CD4-positive, CD25-positive, alpha-beta regulatory T cell (primary cell): Measurements from ENCODE around the gene TAF1B. TPM values are rescaled to one million over a fixed set of nuclear protein-coding genes. Genes with fewer than 3 reads are reported as not detected.

ENCODE experiments used
- ATAC-seq, 2 donors: fragments of 150-1000 bp; cut with Tn5 transposase; one replicate each; pipeline ENCODE4 v1.10.0; 2021; ENCODE audit warnings: low read depth in 2 of 2, moderate number of reproducible peaks in 2 of 2, moderate library complexity in 1 of 2
- DNase-seq, 3 donors: peaks; one replicate each; pipeline versions ENCODE4 v3.0.0 to v3.0.0-alpha.2; 2012 to 2022; ENCODE audit warnings: mixed read lengths in 1 of 3
- H3K27ac ChIP-seq: one replicate; pipeline ENCODE4 v1.7.0; 2013; ENCODE audit warnings: mild to moderate bottlenecking, low read length; ENCODE audit not compliant: insufficient read depth, poor library complexity, severe bottlenecking
- H3K27me3 ChIP-seq: one replicate; pipeline ENCODE4 v1.7.0; 2013; ENCODE audit warnings: low read length; ENCODE audit not compliant: control insufficient read depth, insufficient read depth
- H3K36me3 ChIP-seq: one replicate; pipeline ENCODE4 v1.7.0; 2013; ENCODE audit warnings: mild to moderate bottlenecking, low read length, moderate library complexity; ENCODE audit not compliant: control insufficient read depth, insufficient read depth
- H3K4me1 ChIP-seq: 2 replicates; pipeline ENCODE4 v1.7.0; 2013; ENCODE audit warnings: mild to moderate bottlenecking, low read length; ENCODE audit not compliant: insufficient read depth, control insufficient read depth, poor library complexity, severe bottlenecking
- H3K4me3 ChIP-seq: one replicate; pipeline ENCODE4 v1.7.0; 2013; ENCODE audit warnings: low read depth, mild to moderate bottlenecking, low read length, moderate library complexity
- H3K9me3 ChIP-seq, 2 experiments: 1 replicate in 1 of 2; 2 replicates in 1 of 2; pipeline ENCODE4 v1.7.0; 2013; ENCODE audit warnings: low read length in 2 of 2, mild to moderate bottlenecking in 1 of 2, moderate library complexity in 1 of 2; ENCODE audit not compliant: control insufficient read depth in 2 of 2
- H3K27ac Mint-ChIP-seq, 3 donors: one replicate each; pipeline ENCODE4 v1.8.0; 2020 to 2022; ENCODE audit warnings: mild to moderate bottlenecking in 3 of 3, mixed read lengths in 3 of 3, moderate library complexity in 2 of 3
- H3K27me3 Mint-ChIP-seq: one replicate; pipeline ENCODE4 v1.8.0; 2022; ENCODE audit warnings: mild to moderate bottlenecking, mixed read lengths
- H3K36me3 Mint-ChIP-seq: one replicate; pipeline ENCODE4 v1.8.0; 2020; ENCODE audit warnings: mixed read lengths
- H3K4me1 Mint-ChIP-seq, 4 donors: one replicate each; pipeline ENCODE4 v1.8.0; 2020 to 2022; ENCODE audit warnings: mixed read lengths in 4 of 4, mild to moderate bottlenecking in 1 of 4
- H3K4me3 Mint-ChIP-seq, 4 donors: one replicate each; pipeline ENCODE4 v1.8.0; 2020 to 2022; ENCODE audit warnings: mild to moderate bottlenecking in 4 of 4, mixed read lengths in 4 of 4, moderate library complexity in 3 of 4
- H3K9me3 Mint-ChIP-seq, 7 donors: one replicate each; pipeline ENCODE4 v1.8.0; 2020 to 2022; ENCODE audit warnings: mixed read lengths in 7 of 7, mild to moderate bottlenecking in 3 of 7, moderate library complexity in 2 of 7
- polyA plus RNA-seq, 4 donors: library from polyadenylated mRNA; unstranded; fragments of 300-500 nt; fragmentation: Illumina TruSeq; gene quantifications; one replicate each; pipeline ENCODE4 v1.2.3, GENCODE V29; 2021
- total RNA-seq: library from RNA; stranded (reverse); gene quantifications from one replicate; pipeline ENCODE4 v1.2.3, GENCODE V29; 2022

The TAF1B gene
- total and polyA plus RNA-seq, 5 donors from 2014 or later, result 9.1 to 23.9 (median 12.0) TPM

- H3K36me3 ChIP-seq, result peaks cover 3% of the 10 kb centered on the region
- ATAC-seq (peak; percentile 70 to 86), DNase-seq (peak in 2 of 3 donors; percentile 13 to 67)
- peak overlapping the region; percentile 18 to 81 (median 48) for H3K27ac Mint-ChIP-seq
- H3K9me3 Mint-ChIP-seq, result no peaks in the 10 kb centered on the region
- H3K4me3 Mint-ChIP-seq, result peak overlapping the region in 2 of 4 donors; percentile 29 to 64
- H3K9me3 ChIP-seq, result no peaks in the 10 kb centered on the region
- H3K4me1 ChIP-seq, result peaks cover 25% of the 10 kb centered on the region
- H3K4me3 ChIP-seq, result peak overlapping the region; percentile 35
- no peaks in the 10 kb centered on the region for H3K27me3 Mint-ChIP-seq
- H3K4me1 Mint-ChIP-seq, result peaks cover 20 to 32% (median 27%) of the 10 kb centered on the region in 4 donors
- H3K36me3 Mint-ChIP-seq, result peaks cover 15% of the 10 kb centered on the region
- H3K27ac ChIP-seq, result peak overlapping the region; percentile 24
- H3K27me3 ChIP-seq, result no peaks in the 10 kb centered on the region
These were observed 52.7 kb downstream of the TAF1B start for GRCh38 chr2:9895669-9896590.

- Mint-ChIP-seq H3K27me3 (no peaks in the 10 kb centered on the region), H3K36me3 (peaks cover 11% of the 10 kb centered on the region), H3K4me1 (peaks cover 16 to 32% (median 27%) of the 10 kb centered on the region in 4 donors), H3K4me3 (no peak overlapping the region), H3K9me3 (no peaks in the 10 kb centered on the region), H3K27ac (peak overlapping the region; percentile 5 to 81 (median 53))
- DNase-seq (peak in 1 of 3 donors; percentile 23), ATAC-seq (no peak)
- Histone ChIP-seq H3K27ac (no peak overlapping the region), H3K9me3 (no peaks in the 10 kb centered on the region), H3K4me3 (no peak overlapping the region), H3K27me3 (no peaks in the 10 kb centered on the region), H3K36me3 (peaks cover under 1% of the 10 kb centered on the region), H3K4me1 (peaks cover 25% of the 10 kb centered on the region)
These were observed 54.1 kb downstream of the TAF1B start for GRCh38 chr2:9897331-9897737.

GRCh38 chr2:9897846-9898245 is 54.6 kb downstream of the TAF1B start:
- peak overlapping the region; percentile 5 to 81 (median 53) for H3K27ac Mint-ChIP-seq
- no peak for DNase-seq

GRCh38 chr2:9905413-9905812 is 62.1 kb downstream of the TAF1B start:
- Histone ChIP-seq H3K27me3 (no peaks in the 10 kb centered on the region), H3K36me3 (peaks cover 27% of the 10 kb centered on the region), H3K4me1 (no peaks in the 10 kb centered on the region), H3K9me3 (no peaks in the 10 kb centered on the region), H3K4me3 (no peak overlapping the region), H3K27ac (no peak overlapping the region)
- Mint-ChIP-seq H3K27ac (no peak overlapping the region), H3K27me3 (no peaks in the 10 kb centered on the region), H3K4me3 (no peak overlapping the region), H3K4me1 (peaks cover 0 to 6% (median 2%) of the 10 kb centered on the region in 4 donors), H3K36me3 (peaks cover 34% of the 10 kb centered on the region), H3K9me3 (no peaks in the 10 kb centered on the region)
- no peak for DNase-seq
- no peak for ATAC-seq

More at GRCh38 chr2:9897846-9898245, 54.6 kb downstream of the TAF1B start:
- Mint-ChIP-seq H3K27me3 (no peaks in the 10 kb centered on the region), H3K9me3 (no peaks in the 10 kb centered on the region), H3K4me3 (no peak overlapping the region), H3K4me1 (peaks cover 16 to 32% (median 27%) of the 10 kb centered on the region in 4 donors), H3K36me3 (peaks cover 8% of the 10 kb centered on the region)
- Histone ChIP-seq H3K36me3 (no peaks in the 10 kb centered on the region), H3K27ac (no peak overlapping the region), H3K4me1 (peaks cover 25% of the 10 kb centered on the region), H3K4me3 (no peak overlapping the region), H3K27me3 (no peaks in the 10 kb centered on the region), H3K9me3 (no peaks in the 10 kb centered on the region)
- no peak for ATAC-seq

GRCh38 chr2:9907402-9907801 is 64.1 kb downstream of the TAF1B start:
- Histone ChIP-seq H3K36me3 (peaks cover 41% of the 10 kb centered on the region), H3K27me3 (no peaks in the 10 kb centered on the region), H3K9me3 (no peaks in the 10 kb centered on the region), H3K4me3 (no peak overlapping the region), H3K27ac (no peak overlapping the region), H3K4me1 (no peaks in the 10 kb centered on the region)
- H3K4me3 Mint-ChIP-seq, result no peak overlapping the region
- ATAC-seq (no peak), DNase-seq (no peak)
- H3K27me3 Mint-ChIP-seq, result no peaks in the 10 kb centered on the region
- H3K36me3 Mint-ChIP-seq, result peaks cover 43% of the 10 kb centered on the region
- H3K4me1 Mint-ChIP-seq, result peaks cover 0 to 7% (median 2%) of the 10 kb centered on the region in 4 donors
- H3K9me3 Mint-ChIP-seq, result no peaks in the 10 kb centered on the region
- no peak overlapping the region for H3K27ac Mint-ChIP-seq

- Histone ChIP-seq H3K4me1 (no peaks in the 10 kb centered on the region), H3K27me3 (no peaks in the 10 kb centered on the region), H3K27ac (no peak overlapping the region), H3K36me3 (peaks cover 50% of the 10 kb centered on the region), H3K9me3 (no peaks in the 10 kb centered on the region), H3K4me3 (no peak overlapping the region)
- peaks cover 0 to 6% (median 2%) of the 10 kb centered on the region in 4 donors for H3K4me1 Mint-ChIP-seq
- DNase-seq, result no peak
- no peak overlapping the region for H3K27ac Mint-ChIP-seq
- ATAC-seq, result no peak
- H3K36me3 Mint-ChIP-seq, result peaks cover 52% of the 10 kb centered on the region
- H3K9me3 Mint-ChIP-seq, result no peaks in the 10 kb centered on the region
- no peaks in the 10 kb centered on the region for H3K27me3 Mint-ChIP-seq
- no peak overlapping the region for H3K4me3 Mint-ChIP-seq
These were observed 65.4 kb downstream of the TAF1B start for GRCh38 chr2:9908639-9909038.

GRCh38 chr2:9909106-9909505 is 65.8 kb downstream of the TAF1B start:
- Mint-ChIP-seq H3K9me3 (no peaks in the 10 kb centered on the region), H3K27me3 (no peaks in the 10 kb centered on the region), H3K36me3 (peaks cover 56% of the 10 kb centered on the region), H3K4me3 (no peak overlapping the region), H3K4me1 (peaks cover 0 to 6% (median 4%) of the 10 kb centered on the region in 4 donors), H3K27ac (no peak overlapping the region)
- Histone ChIP-seq H3K4me1 (no peaks in the 10 kb centered on the region), H3K27ac (no peak overlapping the region), H3K4me3 (no peak overlapping the region), H3K27me3 (no peaks in the 10 kb centered on the region), H3K9me3 (no peaks in the 10 kb centered on the region), H3K36me3 (peaks cover 53% of the 10 kb centered on the region)
- DNase-seq (peak in 1 of 3 donors; percentile 46), ATAC-seq (no peak)
